CD4-positive, alpha-beta T cell treated with Interleukin-12 subunit alpha and Interleukin-12 subunit beta, for 1 hour (primary cell): ENCODE data around the gene RAB1A.
"Not testable (repeated sequence)": the region's sequence is repeated elsewhere in the genome, so short reads cannot be mapped to it uniquely, and the experiment has no call there.

Source experiments
- DNase-seq: peaks from one replicate; pipeline ENCODE4 v3.0.0-alpha.2; 2020

The RAB1A gene

GRCh38 chr2:65134158-65134557 lies 4.3 kb upstream of the RAB1A start:
- no peak for DNase-seq

- DNase-seq = no peak
These were observed 3.7 kb upstream of the RAB1A start for GRCh38 chr2:65133626-65134025.

- not testable (repeated sequence) for DNase-seq
These were observed 3.0 kb upstream of the RAB1A start for GRCh38 chr2:65132930-65133329.

GRCh38 chr2:65130664-65131175 lies 814 bp upstream of the RAB1A start:
- no peak for DNase-seq

- no peak for DNase-seq
These were observed 550 bp downstream of the RAB1A start for GRCh38 chr2:65129286-65129825.

GRCh38 chr2:65128297-65129190 lies 1.4 kb downstream of the RAB1A start:
- DNase-seq = peak; percentile 11

GRCh38 chr2:65125457-65125856 lies 4.4 kb downstream of the RAB1A start:
- DNase-seq = not testable (repeated sequence)

GRCh38 chr2:65122313-65122712 lies 7.6 kb downstream of the RAB1A start:
- DNase-seq = no peak

- DNase-seq = no peak
These were observed 8.8 kb downstream of the RAB1A start for GRCh38 chr2:65120990-65121693.

GRCh38 chr2:65116645-65117044 lies 13.3 kb downstream of the RAB1A start:
- no peak for DNase-seq

- no peak for DNase-seq
These were observed 15.0 kb downstream of the RAB1A start for GRCh38 chr2:65114921-65115320.

GRCh38 chr2:65113816-65114215 lies 16.1 kb downstream of the RAB1A start:
- no peak for DNase-seq

- no peak for DNase-seq
These were observed 16.7 kb downstream of the RAB1A start for GRCh38 chr2:65113229-65113628.

GRCh38 chr2:65112633-65113032 lies 17.3 kb downstream of the RAB1A start:
- no peak for DNase-seq

GRCh38 chr2:65108780-65109179 lies 21.1 kb downstream of the RAB1A start:
- no peak for DNase-seq

- DNase-seq = no peak
These were observed 22.4 kb downstream of the RAB1A start for GRCh38 chr2:65107530-65107929.

- DNase-seq = no peak
These were observed 26.7 kb downstream of the RAB1A start for GRCh38 chr2:65103013-65103715.

GRCh38 chr2:65101071-65101470 lies 28.8 kb downstream of the RAB1A start:
- DNase-seq = no peak

GRCh38 chr2:65098741-65099140 lies 31.2 kb downstream of the RAB1A start:
- DNase-seq = no peak

GRCh38 chr2:65097844-65098243 lies 32.1 kb downstream of the RAB1A start:
- DNase-seq = no peak

- DNase-seq = no peak
These were observed 33.0 kb downstream of the RAB1A start for GRCh38 chr2:65096948-65097347.

- DNase-seq = no peak
These were observed 36.7 kb downstream of the RAB1A start for GRCh38 chr2:65093211-65093610.

GRCh38 chr2:65092791-65093190 lies 37.1 kb downstream of the RAB1A start:
- no peak for DNase-seq
